ENCODE data around the gene DMD. TPM values are rescaled to one million over a fixed set of nuclear protein-coding genes. Genes with fewer than 3 reads are reported as not detected.

Gene DMD
- total RNA-seq, 3 donors from 2014 or later (not counting 1 experiment from before 2014, with no cell fraction given), result not detected

GRCh38 chrX:31832263-31832662 is 1379.1 kb downstream of the DMD start:
- H3K36me3 ChIP-seq (ENCODE audit: control insufficient read depth, insufficient read depth, low read length), result no peaks in the 10 kb centered on the region
- no peaks in the 10 kb centered on the region for H3K4me1 Mint-ChIP-seq
- no peak for TF ChIP-seq CTCF (IDR thresholded peaks at IDR 0.05)
- WGBS (ENCODE audit: insufficient coverage), result no CpG with 5 or more reads among the region's 1 CpG
- H3K27me3 Mint-ChIP-seq (ENCODE audit: low read depth in 2 of 2), result no peaks in the 10 kb centered on the region
- no peak overlapping the region for H3K4me3 Mint-ChIP-seq
- peaks cover 0 to 4% of the 10 kb centered on the region in 2 donors for H3K9me3 Mint-ChIP-seq
- H3K27me3 ChIP-seq (ENCODE audit: control insufficient read depth, insufficient read depth, low read length), result no peaks in the 10 kb centered on the region
- no peaks in the 10 kb centered on the region for H3K36me3 Mint-ChIP-seq
- no peaks in the 10 kb centered on the region for H3K9me3 ChIP-seq (ENCODE audit: control insufficient read depth, insufficient read depth, low read length)
- ATAC-seq, result no peak
- H3K4me3 ChIP-seq (ENCODE audit: low read length), result no peak overlapping the region
- H3K4me1 ChIP-seq (ENCODE audit: control insufficient read depth, insufficient read depth, low read length), result no peaks in the 10 kb centered on the region
- no peak overlapping the region for H3K27ac ChIP-seq (ENCODE audit: low read length)
- no peak overlapping the region for H3K27ac Mint-ChIP-seq
- DNase-seq, result no peak
- intact Hi-C loops (cut with micrococcal nuclease), result no loop called here

GRCh38 chrX:31820430-31821210 is 1390.7 kb downstream of the DMD start:
- no peak overlapping the region for H3K27ac ChIP-seq (ENCODE audit: low read length)
- Mint-ChIP-seq H3K27ac (no peak overlapping the region), H3K27me3 (ENCODE audit: low read depth in 2 of 2) (no peaks in the 10 kb centered on the region), H3K4me1 (no peaks in the 10 kb centered on the region), H3K36me3 (no peaks in the 10 kb centered on the region), H3K9me3 (peaks cover 0 to 7% of the 10 kb centered on the region in 2 donors), H3K4me3 (no peak overlapping the region)
- DNase-seq (no peak), ATAC-seq (no peak)
- no peak for TF ChIP-seq CTCF (IDR thresholded peaks at IDR 0.05)
- no peak overlapping the region for H3K4me3 ChIP-seq (ENCODE audit: low read length)
- intact Hi-C loops (cut with micrococcal nuclease), result no loop called here
- H3K4me1 ChIP-seq (ENCODE audit: control insufficient read depth, insufficient read depth, low read length), result no peaks in the 10 kb centered on the region
- no peaks in the 10 kb centered on the region for H3K27me3 ChIP-seq (ENCODE audit: control insufficient read depth, insufficient read depth, low read length)
- H3K9me3 ChIP-seq (ENCODE audit: control insufficient read depth, insufficient read depth, low read length), result no peaks in the 10 kb centered on the region
- no peaks in the 10 kb centered on the region for H3K36me3 ChIP-seq (ENCODE audit: control insufficient read depth, insufficient read depth, low read length)
- 77% methylated on average over 5 of the region's 7 CpGs for WGBS (ENCODE audit: insufficient coverage)

GRCh38 chrX:31819455-31819854 is 1391.9 kb downstream of the DMD start:
- H3K27me3 ChIP-seq (ENCODE audit: control insufficient read depth, insufficient read depth, low read length), result no peaks in the 10 kb centered on the region
- H3K36me3 ChIP-seq (ENCODE audit: control insufficient read depth, insufficient read depth, low read length), result no peaks in the 10 kb centered on the region
- no peak for TF ChIP-seq CTCF (IDR thresholded peaks at IDR 0.05)
- ATAC-seq (no peak), DNase-seq (no peak)
- H3K4me1 Mint-ChIP-seq, result no peaks in the 10 kb centered on the region
- H3K4me3 ChIP-seq (ENCODE audit: low read length), result no peak overlapping the region
- H3K36me3 Mint-ChIP-seq, result no peaks in the 10 kb centered on the region
- H3K27me3 Mint-ChIP-seq (ENCODE audit: low read depth in 2 of 2), result no peaks in the 10 kb centered on the region
- intact Hi-C loops (cut with micrococcal nuclease), result no loop called here
- no peaks in the 10 kb centered on the region for H3K9me3 ChIP-seq (ENCODE audit: control insufficient read depth, insufficient read depth, low read length)
- 93% methylated on average over 3 of the region's 3 CpGs for WGBS (ENCODE audit: insufficient coverage)
- no peak overlapping the region for H3K27ac ChIP-seq (ENCODE audit: low read length)
- no peak overlapping the region for H3K4me3 Mint-ChIP-seq
- peaks cover 0 to 7% of the 10 kb centered on the region in 2 donors for H3K9me3 Mint-ChIP-seq
- H3K4me1 ChIP-seq (ENCODE audit: control insufficient read depth, insufficient read depth, low read length), result no peaks in the 10 kb centered on the region
- no peak overlapping the region for H3K27ac Mint-ChIP-seq

- H3K27ac Mint-ChIP-seq, result no peak overlapping the region
- H3K4me3 Mint-ChIP-seq, result no peak overlapping the region
- DNase-seq (no peak), ATAC-seq (no peak)
- Histone ChIP-seq H3K27ac (ENCODE audit: low read length) (no peak overlapping the region), H3K27me3 (ENCODE audit: control insufficient read depth, insufficient read depth, low read length) (no peaks in the 10 kb centered on the region), H3K9me3 (ENCODE audit: control insufficient read depth, insufficient read depth, low read length) (no peaks in the 10 kb centered on the region), H3K36me3 (ENCODE audit: control insufficient read depth, insufficient read depth, low read length) (no peaks in the 10 kb centered on the region), H3K4me3 (ENCODE audit: low read length) (no peak overlapping the region), H3K4me1 (ENCODE audit: control insufficient read depth, insufficient read depth, low read length) (no peaks in the 10 kb centered on the region)
- intact Hi-C loops (cut with micrococcal nuclease), result no loop called here
- H3K4me1 Mint-ChIP-seq, result no peaks in the 10 kb centered on the region
- TF ChIP-seq CTCF (IDR thresholded peaks at IDR 0.05), result no peak
- H3K27me3 Mint-ChIP-seq (ENCODE audit: low read depth in 2 of 2), result no peaks in the 10 kb centered on the region
- peaks cover 0 to 2% of the 10 kb centered on the region in 2 donors for H3K9me3 Mint-ChIP-seq
- H3K36me3 Mint-ChIP-seq, result no peaks in the 10 kb centered on the region
These were observed 1400.2 kb downstream of the DMD start for GRCh38 chrX:31811106-31811505.

All from natural killer cell (primary cell).